ENCODE measurements around the gene PRMT1. TPM values are rescaled to one million over a fixed set of nuclear protein-coding genes. Genes with fewer than 3 reads are reported as not detected.

PRMT1 gene
- total and polyA plus RNA-seq, 2 donors, result 101 to 173 TPM

- H3K36me3 ChIP-seq (ENCODE audit: control insufficient read depth in 2 of 2, insufficient read depth in 2 of 2, low read length in 1 of 2), result peaks cover 41 to 44% of the 10 kb centered on the region in 2 donors
Measured at GRCh38 chr19:49664171-49665035, 12.7 kb upstream of the PRMT1 start.

GRCh38 chr19:49665036-49665350, 12.1 kb upstream of the PRMT1 start:
- H3K36me3 ChIP-seq (ENCODE audit: control insufficient read depth in 2 of 2, insufficient read depth in 2 of 2, low read length in 1 of 2), result peaks cover 43 to 44% of the 10 kb centered on the region in 2 donors
- peaks cover 21 to 35% of the 10 kb centered on the region in 2 donors for H3K4me1 ChIP-seq (ENCODE audit: control insufficient read depth in 2 of 2, insufficient read depth in 2 of 2, low read length in 2 of 2)
- no peaks in the 10 kb centered on the region for H3K27me3 ChIP-seq (ENCODE audit: control insufficient read depth in 2 of 2, insufficient read depth in 1 of 2, low read length in 1 of 2)
- 1% methylated on average over 7 of the region's 7 CpGs for WGBS
- H3K4me3 ChIP-seq (ENCODE audit: low read length in 2 of 2), result peak overlapping the region; percentile 60 to 70
- DNase-seq (ENCODE audit: low read depth in 6 of 9, low spot score in 9 of 9), result peak in 1 of 9 donors; percentile 11
- H3K9me3 ChIP-seq (ENCODE audit: control insufficient read depth in 2 of 2, insufficient read depth in 1 of 2, low read length in 1 of 2), result peaks cover 0 to 2% of the 10 kb centered on the region in 2 donors
- peak overlapping the region; percentile 85 to 92 for H3K27ac ChIP-seq (ENCODE audit: low read depth in 1 of 2, low read length in 1 of 2)

More at GRCh38 chr19:49664171-49665035, 12.7 kb upstream of the PRMT1 start:
- WGBS, result under 1% methylated on average over 53 of the region's 53 CpGs
- Histone ChIP-seq H3K27ac (ENCODE audit: low read depth in 1 of 2, low read length in 1 of 2) (peak overlapping the region; percentile 85 to 92), H3K27me3 (ENCODE audit: control insufficient read depth in 2 of 2, insufficient read depth in 1 of 2, low read length in 1 of 2) (no peaks in the 10 kb centered on the region), H3K4me3 (ENCODE audit: low read length in 2 of 2) (peak overlapping the region; percentile 60 to 70), H3K4me1 (ENCODE audit: control insufficient read depth in 2 of 2, insufficient read depth in 2 of 2, low read length in 2 of 2) (peaks cover 21 to 35% of the 10 kb centered on the region in 2 donors), H3K9me3 (ENCODE audit: control insufficient read depth in 2 of 2, insufficient read depth in 1 of 2, low read length in 1 of 2) (peaks cover 0 to 2% of the 10 kb centered on the region in 2 donors)
- DNase-seq (ENCODE audit: low read depth in 6 of 9, low spot score in 9 of 9), result peak in 8 of 9 donors; percentile 60 to 89 (median 82)

GRCh38 chr19:49665351-49666119, 11.5 kb upstream of the PRMT1 start, which contains the start of the genes BCL2L12 and IRF3:
Gene BCL2L12, plus strand, starts transcription at chr19:49665933. Its CDS starts 760 bp downstream, at chr19:49666693.
Gene IRF3, minus strand, starts transcription at chr19:49665857. Its CDS starts 1,019 bp downstream, at chr19:49664838.
- H3K4me3 ChIP-seq (ENCODE audit: low read length in 2 of 2), result peak within 1 kb of the TSS; percentile 60 to 70
- peak within 1 kb of the TSS; percentile 85 to 92 for H3K27ac ChIP-seq (ENCODE audit: low read depth in 1 of 2, low read length in 1 of 2)
- H3K36me3 ChIP-seq (ENCODE audit: control insufficient read depth in 2 of 2, insufficient read depth in 2 of 2, low read length in 1 of 2), result peaks cover 41 to 43% of the 10 kb centered on the region in 2 donors
- peak; percentile 90 to 98 (median 96) for DNase-seq (ENCODE audit: low read depth in 6 of 9, low spot score in 9 of 9)
- peaks cover 21 to 35% of the 10 kb centered on the region in 2 donors for H3K4me1 ChIP-seq (ENCODE audit: control insufficient read depth in 2 of 2, insufficient read depth in 2 of 2, low read length in 2 of 2)
- no peaks in the 10 kb centered on the region for H3K27me3 ChIP-seq (ENCODE audit: control insufficient read depth in 2 of 2, insufficient read depth in 1 of 2, low read length in 1 of 2)
- under 1% methylated on average over 50 of the region's 50 CpGs for WGBS
- H3K9me3 ChIP-seq (ENCODE audit: control insufficient read depth in 2 of 2, insufficient read depth in 1 of 2, low read length in 1 of 2), result peaks cover 0 to 2% of the 10 kb centered on the region in 2 donors

GRCh38 chr19:49666120-49666444, 11.0 kb upstream of the PRMT1 start:
- DNase-seq (ENCODE audit: low read depth in 6 of 9, low spot score in 9 of 9), result no peak
- Histone ChIP-seq H3K27me3 (ENCODE audit: control insufficient read depth in 2 of 2, insufficient read depth in 1 of 2, low read length in 1 of 2) (no peaks in the 10 kb centered on the region), H3K9me3 (ENCODE audit: control insufficient read depth in 2 of 2, insufficient read depth in 1 of 2, low read length in 1 of 2) (peaks cover 0 to 2% of the 10 kb centered on the region in 2 donors), H3K36me3 (ENCODE audit: control insufficient read depth in 2 of 2, insufficient read depth in 2 of 2, low read length in 1 of 2) (peaks cover 36 to 39% of the 10 kb centered on the region in 2 donors), H3K27ac (ENCODE audit: low read depth in 1 of 2, low read length in 1 of 2) (peak overlapping the region; percentile 78 to 92), H3K4me3 (ENCODE audit: low read length in 2 of 2) (peak overlapping the region; percentile 60 to 70), H3K4me1 (ENCODE audit: control insufficient read depth in 2 of 2, insufficient read depth in 2 of 2, low read length in 2 of 2) (peaks cover 21 to 35% of the 10 kb centered on the region in 2 donors)
- WGBS, result 1% methylated on average over 9 of the region's 9 CpGs

- WGBS, result 96% methylated on average over 2 of the region's 2 CpGs
- peaks cover 21 to 42% of the 10 kb centered on the region in 2 donors for H3K4me1 ChIP-seq (ENCODE audit: control insufficient read depth in 2 of 2, insufficient read depth in 2 of 2, low read length in 2 of 2)
- H3K4me3 ChIP-seq (ENCODE audit: low read length in 2 of 2), result no peak overlapping the region
Measured at GRCh38 chr19:49667473-49667872, 9.6 kb upstream of the PRMT1 start.

GRCh38 chr19:49669516-49669915, 7.6 kb upstream of the PRMT1 start:
- Histone ChIP-seq H3K4me1 (ENCODE audit: control insufficient read depth in 2 of 2, insufficient read depth in 2 of 2, low read length in 2 of 2) (peaks cover 12 to 25% of the 10 kb centered on the region in 2 donors), H3K27ac (ENCODE audit: low read depth in 1 of 2, low read length in 1 of 2) (no peak overlapping the region), H3K36me3 (ENCODE audit: control insufficient read depth in 2 of 2, insufficient read depth in 2 of 2, low read length in 1 of 2) (peaks cover 22 to 25% of the 10 kb centered on the region in 2 donors), H3K4me3 (ENCODE audit: low read length in 2 of 2) (no peak overlapping the region), H3K9me3 (ENCODE audit: control insufficient read depth in 2 of 2, insufficient read depth in 1 of 2, low read length in 1 of 2) (peaks cover 0 to 2% of the 10 kb centered on the region in 2 donors), H3K27me3 (ENCODE audit: control insufficient read depth in 2 of 2, insufficient read depth in 1 of 2, low read length in 1 of 2) (no peaks in the 10 kb centered on the region)
- DNase-seq (ENCODE audit: low read depth in 6 of 9, low spot score in 9 of 9), result no peak
- WGBS, result 96% methylated on average over 3 of the region's 3 CpGs

More at GRCh38 chr19:49667473-49667872, 9.6 kb upstream of the PRMT1 start:
- no peak for DNase-seq (ENCODE audit: low read depth in 6 of 9, low spot score in 9 of 9)
- peaks cover 29 to 30% of the 10 kb centered on the region in 2 donors for H3K36me3 ChIP-seq (ENCODE audit: control insufficient read depth in 2 of 2, insufficient read depth in 2 of 2, low read length in 1 of 2)
- H3K9me3 ChIP-seq (ENCODE audit: control insufficient read depth in 2 of 2, insufficient read depth in 1 of 2, low read length in 1 of 2), result peaks cover 0 to 2% of the 10 kb centered on the region in 2 donors
- no peak overlapping the region for H3K27ac ChIP-seq (ENCODE audit: low read depth in 1 of 2, low read length in 1 of 2)
- H3K27me3 ChIP-seq (ENCODE audit: control insufficient read depth in 2 of 2, insufficient read depth in 1 of 2, low read length in 1 of 2), result no peaks in the 10 kb centered on the region

- H3K27me3 ChIP-seq (ENCODE audit: control insufficient read depth in 2 of 2, insufficient read depth in 1 of 2, low read length in 1 of 2), result no peaks in the 10 kb centered on the region
- H3K36me3 ChIP-seq (ENCODE audit: control insufficient read depth in 2 of 2, insufficient read depth in 2 of 2, low read length in 1 of 2), result peaks cover 22 to 29% of the 10 kb centered on the region in 2 donors
- DNase-seq (ENCODE audit: low read depth in 6 of 9, low spot score in 9 of 9), result peak in 6 of 9 donors; percentile 44 to 79 (median 62)
- H3K4me3 ChIP-seq (ENCODE audit: low read length in 2 of 2), result no peak overlapping the region
- peaks cover 4 to 13% of the 10 kb centered on the region in 2 donors for H3K4me1 ChIP-seq (ENCODE audit: control insufficient read depth in 2 of 2, insufficient read depth in 2 of 2, low read length in 2 of 2)
- no peak overlapping the region for H3K27ac ChIP-seq (ENCODE audit: low read depth in 1 of 2, low read length in 1 of 2)
- WGBS, result 43% methylated on average over 28 of the region's 28 CpGs
- H3K9me3 ChIP-seq (ENCODE audit: control insufficient read depth in 2 of 2, insufficient read depth in 1 of 2, low read length in 1 of 2), result no peaks in the 10 kb centered on the region
Measured at GRCh38 chr19:49672131-49672919, 4.7 kb upstream of the PRMT1 start.

GRCh38 chr19:49676136-49676783, 811 bp upstream of the PRMT1 start:
- Histone ChIP-seq H3K4me3 (ENCODE audit: low read length in 2 of 2) (peak overlapping the region; percentile 91 to 99), H3K27ac (ENCODE audit: low read depth in 1 of 2, low read length in 1 of 2) (peak overlapping the region; percentile 67 to 89), H3K9me3 (ENCODE audit: control insufficient read depth in 2 of 2, insufficient read depth in 1 of 2, low read length in 1 of 2) (no peaks in the 10 kb centered on the region), H3K4me1 (ENCODE audit: control insufficient read depth in 2 of 2, insufficient read depth in 2 of 2, low read length in 2 of 2) (peaks cover 15 to 46% of the 10 kb centered on the region in 2 donors), H3K27me3 (ENCODE audit: control insufficient read depth in 2 of 2, insufficient read depth in 1 of 2, low read length in 1 of 2) (no peaks in the 10 kb centered on the region), H3K36me3 (ENCODE audit: control insufficient read depth in 2 of 2, insufficient read depth in 2 of 2, low read length in 1 of 2) (peaks cover 11 to 14% of the 10 kb centered on the region in 2 donors)
- WGBS, result 2% methylated on average over 27 of the region's 27 CpGs
- peak in 3 of 9 donors; percentile 41 to 83 (median 71) for DNase-seq (ENCODE audit: low read depth in 6 of 9, low spot score in 9 of 9)

All from thymus (tissue), 11 donors.